Transverse colon (tissue), 4 donors: Measurements from ENCODE around the gene GPC2. TPM values are rescaled to one million over a fixed set of nuclear protein-coding genes. Genes with fewer than 3 reads are reported as not detected.

Source experiments
- DNase-seq: peaks from one replicate; pipeline ENCODE4 v3.0.0-alpha.2; 2019
- H3K27ac ChIP-seq, 4 donors: fragments of 200-600 bp; sonication (generic); 2 replicates each; pipeline ENCODE4 v1.5.1; 2016 to 2018; ENCODE audit warnings: inconsistent platforms in 4 of 4
- H3K27me3 ChIP-seq: fragments of 200-600 bp; sonication (generic); 2 replicates; pipeline ENCODE4 v1.5.1; 2017; ENCODE audit warnings: inconsistent platforms
- H3K36me3 ChIP-seq, 4 donors: fragments of 200-600 bp; sonication (generic); 2 replicates each; pipeline ENCODE4 v1.5.1; 2017 to 2019; ENCODE audit warnings: inconsistent platforms in 4 of 4
- H3K4me1 ChIP-seq, 4 donors: fragments of 200-600 bp; sonication (generic); 2 replicates each; pipeline ENCODE4 v1.5.1; 2017 to 2020; ENCODE audit warnings: inconsistent platforms in 4 of 4
- H3K4me3 ChIP-seq, 4 donors: fragments of 200-600 bp; sonication (generic); 1 replicate in 1 of 4; 2 replicates in 3 of 4; pipeline versions ENCODE4 v1.5.1 to v1.6.1; 2017 to 2019; ENCODE audit warnings: inconsistent platforms in 4 of 4
- H3K9me3 ChIP-seq, 2 donors: fragments of 200-600 bp; sonication (generic); 2 replicates each; pipeline ENCODE4 v1.5.1; 2017 to 2019; ENCODE audit warnings: inconsistent platforms in 2 of 2
- EP300 ChIP-seq: sonication (generic); formaldehyde crosslinking; IDR thresholded peaks from one replicate; pipeline ENCODE4 v1.6.1; 2017; ENCODE audit warnings: antibody characterized with exemption, low read depth
- POLR2A ChIP-seq: fragments of 450-650 bp; IDR thresholded peaks from one replicate; pipeline ENCODE4 v1.6.1; 2016; ENCODE audit warnings: antibody characterized with exemption, mild to moderate bottlenecking, moderate library complexity
- POLR2AphosphoS5 ChIP-seq, 3 donors: sonication (generic); formaldehyde crosslinking; IDR thresholded peaks; one replicate each; pipeline ENCODE4 v1.6.1; 2016; ENCODE audit warnings: antibody characterized with exemption in 3 of 3
- WGBS, 2 donors: methylation state at CpG; one replicate each; pipeline ENCODE4 v1.1.5; 2018; ENCODE audit warnings: low coverage in 1 of 2; 5-methylcytosine and 5-hydroxymethylcytosine counted together
- in situ Hi-C, 4 donors: fragments of 200-750 bp; cut with MboI; loops; one replicate each; pipeline versions ENCODE4 v1.15.0 to v1.15.1; 2017; ENCODE audit warnings: low sequenced_read_pairs in 3 of 4, low pct_ligation_motif_present in 1 of 4, low pct_unique_long_range_greater_than_20kb in 1 of 4
- intact Hi-C: fragments of 100-400 bp; cut with DNase I; formaldehyde crosslinking; loops from one replicate; pipeline ENCODE4 v1.15.1; 2023; ENCODE audit warnings: low total_unique reads
- total RNA-seq, 4 donors: library from RNA; depleted of rRNA; stranded (reverse); fragments of >200 nt; gene quantifications; one replicate each; pipeline ENCODE4 v1.1.0, GENCODE V29; 2016
- TF ChIP-seq, protein P1 (sequence below), 5 experiments: fragments of 200-600 bp in 3 of 5; fragments of 450-650 bp in 2 of 5; sonication (generic) in 3 of 5; IDR thresholded peaks; 1 replicate in 2 of 5; 2 replicates in 3 of 5; pipeline ENCODE4 v1.5.1; 2016 to 2017; ENCODE audit warnings: antibody characterized with exemption in 5 of 5, inconsistent platforms in 3 of 5, mild to moderate bottlenecking in 2 of 5, moderate library complexity in 1 of 5

Gene GPC2
- total RNA-seq, 4 donors from 2014 or later: 3.5 to 17.2 (median 12.5) TPM; not detected in 1

DNA sequence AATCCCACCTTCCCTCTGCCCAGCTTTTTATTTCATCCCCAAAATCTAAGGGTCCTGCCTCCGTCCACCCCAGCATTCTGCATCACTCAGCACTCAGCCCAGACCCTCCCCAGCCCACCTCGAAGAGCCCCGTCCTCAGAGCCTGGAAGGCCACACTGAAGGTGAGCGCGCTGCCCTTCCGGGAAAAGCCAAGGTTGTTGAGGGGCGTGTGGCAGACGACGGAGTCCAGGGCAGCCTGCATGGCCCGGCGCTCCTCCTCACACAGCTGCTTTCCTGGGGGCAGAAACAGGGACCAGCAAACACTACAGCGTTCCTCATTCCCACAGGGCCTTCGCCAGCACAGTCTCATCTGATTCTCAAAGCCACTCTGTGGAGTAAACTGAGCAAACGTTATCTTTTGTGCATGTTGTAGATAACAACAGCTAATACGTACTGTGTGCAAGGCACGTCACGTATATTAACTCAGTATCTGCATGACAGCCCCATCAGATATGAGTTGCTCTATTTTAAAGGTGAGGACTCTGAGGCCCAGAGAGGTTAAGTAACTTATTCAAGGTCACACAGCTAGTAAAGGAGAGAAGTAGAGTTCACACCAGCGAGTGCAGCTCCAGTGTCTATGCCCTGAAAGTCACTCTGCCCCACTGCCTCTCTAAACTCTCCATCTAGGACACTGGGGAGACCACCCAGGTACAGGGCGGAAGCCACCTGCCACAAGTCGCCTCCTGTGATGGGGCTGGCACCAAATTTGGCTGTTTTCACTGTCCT, 21.4 kb downstream of the GPC2 start:
- peaks cover 24 to 79% (median 51%) of the 10 kb centered on the region in 4 donors for H3K4me1 ChIP-seq
- no peaks in the 10 kb centered on the region for H3K9me3 ChIP-seq

DNA sequence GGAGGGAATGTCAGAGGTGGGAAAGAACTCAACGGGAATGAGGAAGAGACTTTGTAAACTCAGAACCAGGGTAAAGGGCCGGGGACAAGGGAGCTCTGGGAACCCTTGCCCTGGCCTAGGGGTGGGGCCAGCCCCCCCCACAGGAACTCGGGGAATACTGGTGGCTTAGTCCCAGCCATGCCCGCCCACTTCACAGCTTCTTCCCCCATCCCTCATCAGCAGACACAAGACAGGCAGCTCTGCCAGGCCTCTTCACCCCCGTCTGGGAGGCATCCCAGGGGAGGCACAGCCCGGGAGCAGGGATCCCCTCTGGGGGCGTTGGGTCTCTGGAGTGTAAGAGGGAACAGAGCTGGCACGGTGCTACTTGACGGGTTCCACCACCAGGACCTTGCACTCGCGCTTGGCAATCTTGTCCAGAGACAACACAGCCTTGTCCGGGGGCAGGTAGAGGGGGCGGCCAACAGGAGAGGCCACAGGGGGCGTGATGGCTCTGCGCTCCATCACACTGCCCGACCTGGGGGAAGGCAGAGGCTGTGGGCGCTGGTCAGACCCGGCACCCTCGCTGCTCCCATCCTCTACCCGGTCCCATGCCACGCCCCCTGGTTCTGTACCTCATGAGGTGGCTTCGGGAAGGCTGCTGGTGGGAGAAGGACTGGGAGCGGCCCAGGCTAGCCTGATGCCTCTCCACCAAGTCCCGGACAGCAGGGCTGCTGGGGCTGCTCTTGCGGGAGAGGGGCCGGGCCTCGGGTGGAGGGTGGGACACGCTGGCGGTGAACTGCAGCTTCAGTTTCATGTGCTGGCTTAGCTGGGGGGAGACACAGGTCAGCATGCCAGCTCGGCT, 22.3 kb downstream of the GPC2 start:
- in situ Hi-C loops: no loop called here
- intact Hi-C loops: no loop called here
- DNase-seq: peak; percentile 80
- Histone ChIP-seq H3K4me3 (no peak overlapping the region), H3K36me3 (peaks cover 0 to 6% (median 0%) of the 10 kb centered on the region in 4 donors), H3K27ac (peak overlapping the region; percentile 89 to 91 (median 90)), H3K9me3 (no peaks in the 10 kb centered on the region), H3K27me3 (no peaks in the 10 kb centered on the region), H3K4me1 (peaks cover 24 to 87% (median 57%) of the 10 kb centered on the region in 4 donors)
- 17 to 58% methylated on average over 1 to 30 of the region's 30 CpGs for WGBS, 2 donors
- TF ChIP-seq EP300 (peak; percentile 3), POLR2AphosphoS5 (IDR thresholded peaks at IDR 0.05) (peak in 1 of 3 donors; percentile 6), POLR2A (peak; percentile 22)
- TF ChIP-seq, protein P1, sequence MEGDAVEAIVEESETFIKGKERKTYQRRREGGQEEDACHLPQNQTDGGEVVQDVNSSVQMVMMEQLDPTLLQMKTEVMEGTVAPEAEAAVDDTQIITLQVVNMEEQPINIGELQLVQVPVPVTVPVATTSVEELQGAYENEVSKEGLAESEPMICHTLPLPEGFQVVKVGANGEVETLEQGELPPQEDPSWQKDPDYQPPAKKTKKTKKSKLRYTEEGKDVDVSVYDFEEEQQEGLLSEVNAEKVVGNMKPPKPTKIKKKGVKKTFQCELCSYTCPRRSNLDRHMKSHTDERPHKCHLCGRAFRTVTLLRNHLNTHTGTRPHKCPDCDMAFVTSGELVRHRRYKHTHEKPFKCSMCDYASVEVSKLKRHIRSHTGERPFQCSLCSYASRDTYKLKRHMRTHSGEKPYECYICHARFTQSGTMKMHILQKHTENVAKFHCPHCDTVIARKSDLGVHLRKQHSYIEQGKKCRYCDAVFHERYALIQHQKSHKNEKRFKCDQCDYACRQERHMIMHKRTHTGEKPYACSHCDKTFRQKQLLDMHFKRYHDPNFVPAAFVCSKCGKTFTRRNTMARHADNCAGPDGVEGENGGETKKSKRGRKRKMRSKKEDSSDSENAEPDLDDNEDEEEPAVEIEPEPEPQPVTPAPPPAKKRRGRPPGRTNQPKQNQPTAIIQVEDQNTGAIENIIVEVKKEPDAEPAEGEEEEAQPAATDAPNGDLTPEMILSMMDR (IDR thresholded peaks at IDR 0.05): no peak

More for the DNA sequence above, 21.4 kb downstream of the GPC2 start:
- in situ Hi-C loops: no loop called here
- TF ChIP-seq POLR2A (no peak), EP300 (no peak), POLR2AphosphoS5 (IDR thresholded peaks at IDR 0.05) (no peak)
- TF ChIP-seq, protein P1 (IDR thresholded peaks at IDR 0.05): no peak
- Histone ChIP-seq H3K27me3 (no peaks in the 10 kb centered on the region), H3K4me3 (no peak overlapping the region), H3K27ac (peak overlapping the region; percentile 89 to 91 (median 90)), H3K36me3 (peaks cover 0 to 6% (median 0%) of the 10 kb centered on the region in 4 donors)
- intact Hi-C loops: no loop called here
- DNase-seq: no peak
- 86% methylated on average over 20 of the region's 20 CpGs; no CpG with 5 or more reads in 1 of the 2 donors for WGBS, 2 donors

DNA sequence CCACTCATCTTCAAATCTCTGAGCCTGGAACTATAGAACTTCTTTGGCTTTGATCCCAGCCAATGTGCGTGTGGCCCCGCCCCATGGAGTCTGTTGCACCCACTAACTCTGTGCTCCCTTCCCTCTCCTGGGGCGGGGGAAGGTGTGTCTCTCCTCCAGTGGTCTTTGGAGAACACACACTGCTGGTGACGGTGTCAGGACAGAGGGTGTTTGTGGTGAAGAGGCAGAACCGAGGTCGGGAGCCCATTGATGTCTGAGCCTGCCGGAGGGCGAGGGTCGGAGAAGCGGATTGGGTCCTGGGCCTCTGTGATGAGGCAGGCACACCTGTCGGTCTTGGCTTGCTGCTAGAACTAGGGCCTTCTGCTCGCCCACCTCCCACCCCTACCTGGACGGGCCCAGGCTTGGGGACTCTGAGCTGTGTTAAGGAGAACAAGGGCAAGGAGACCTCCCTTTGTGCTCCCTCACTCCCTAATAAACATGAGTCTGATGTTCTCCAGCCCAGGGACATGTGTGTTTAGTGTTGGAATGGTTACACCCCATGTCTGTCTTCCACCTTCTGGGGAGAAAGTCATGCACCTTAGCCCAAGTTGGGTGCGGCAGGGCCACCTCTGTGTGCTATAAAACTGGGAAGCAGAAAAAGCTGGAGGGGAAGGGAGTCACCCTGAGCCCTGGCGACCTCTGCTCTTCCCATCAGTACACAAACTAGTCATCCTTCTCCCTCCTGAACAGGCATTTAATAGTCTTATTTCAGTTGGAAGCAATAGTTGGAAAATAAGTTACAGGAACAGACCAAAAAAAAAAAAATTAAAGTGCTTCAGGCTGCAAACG, 23.3 kb downstream of the GPC2 start:
- TF ChIP-seq POLR2A (peak; percentile 55), EP300 (no peak), POLR2AphosphoS5 (IDR thresholded peaks at IDR 0.05) (peak in 2 of 3 donors; percentile 18 to 27)
- TF ChIP-seq, protein P1 (IDR thresholded peaks at IDR 0.05): no peak
- peak overlapping the region; percentile 89 to 91 (median 90) for H3K27ac ChIP-seq
- intact Hi-C loops (no loop called here), in situ Hi-C loops (no loop called here)
- no peaks in the 10 kb centered on the region for H3K27me3 ChIP-seq
- H3K4me3 ChIP-seq: no peak overlapping the region
- peaks cover 24 to 90% (median 61%) of the 10 kb centered on the region in 4 donors for H3K4me1 ChIP-seq
- WGBS, 2 donors: 23 to 55% methylated on average over 5 to 16 of the region's 16 CpGs
- peaks cover 0 to 6% (median 0%) of the 10 kb centered on the region in 4 donors for H3K36me3 ChIP-seq
- H3K9me3 ChIP-seq: no peaks in the 10 kb centered on the region
- DNase-seq: peak; percentile 78
